Measurements from ENCODE around the gene KRT20.

GRCh38 chr17:40909755-40910154 is 24.7 kb upstream of the KRT20 start:
- no peak for TF ChIP-seq CTCF (IDR thresholded peaks at IDR 0.05; ENCODE audit: insufficient read depth, low read depth, low read length)
- no peak for TF ChIP-seq EZH2 (IDR thresholded peaks at IDR 0.05; ENCODE audit: insufficient read depth, low read length)

All from astrocyte (in vitro differentiated cells and primary cell).